Stimulated activated CD4-positive, alpha-beta T cell treated with anti-CD3 and anti-CD28 coated beads, Interleukin-4, amount 100 ng/mL, for 1 hour (primary cell): ENCODE data around the gene CBX2.

Experiments
- DNase-seq: peaks from one replicate; pipeline ENCODE4 v3.0.0-alpha.2; 2020

CBX2 gene

DNA sequence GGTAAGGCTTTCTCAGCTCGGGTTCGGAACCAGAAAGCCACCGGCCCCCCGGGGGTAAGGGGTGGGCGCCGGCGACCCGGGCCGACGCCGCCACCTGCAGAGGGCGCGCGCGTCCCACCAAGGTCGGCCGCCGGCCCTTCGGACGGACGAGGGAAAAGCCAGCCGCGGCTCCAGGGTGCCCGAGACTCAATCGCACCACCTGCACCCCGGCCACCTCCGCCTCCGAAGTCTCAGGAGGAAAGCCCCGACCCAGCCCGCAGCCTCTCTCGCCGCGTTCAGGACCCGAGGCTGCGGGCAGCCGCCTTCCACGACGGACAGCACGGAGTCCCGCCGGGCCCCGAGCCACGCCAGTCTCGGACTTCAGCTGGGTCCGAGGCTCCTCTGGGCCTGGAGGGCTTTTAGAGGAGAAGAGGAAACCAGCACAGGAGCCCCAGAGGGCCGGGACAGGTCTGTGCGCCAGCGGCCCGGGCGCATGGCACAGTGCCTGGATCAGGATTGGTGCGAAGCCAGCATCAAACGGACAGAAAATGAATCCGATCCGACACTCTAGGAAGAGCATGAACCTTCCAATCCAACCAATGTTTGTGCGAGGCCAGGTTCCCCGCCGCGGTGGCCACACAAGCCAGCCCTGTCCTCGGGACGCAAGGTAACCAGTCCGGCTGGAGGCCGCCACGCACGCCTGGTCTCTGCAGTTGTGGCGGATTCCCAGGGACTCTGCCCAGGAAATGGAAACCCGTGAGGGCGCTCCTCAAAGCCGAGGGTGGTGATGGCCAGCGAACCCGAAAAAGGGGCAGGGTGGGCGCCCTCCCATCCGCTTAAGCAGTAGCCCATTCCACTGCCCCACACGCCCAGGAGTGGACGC is 12.2 kb downstream of the CBX2 start:
- DNase-seq: no peak

DNA sequence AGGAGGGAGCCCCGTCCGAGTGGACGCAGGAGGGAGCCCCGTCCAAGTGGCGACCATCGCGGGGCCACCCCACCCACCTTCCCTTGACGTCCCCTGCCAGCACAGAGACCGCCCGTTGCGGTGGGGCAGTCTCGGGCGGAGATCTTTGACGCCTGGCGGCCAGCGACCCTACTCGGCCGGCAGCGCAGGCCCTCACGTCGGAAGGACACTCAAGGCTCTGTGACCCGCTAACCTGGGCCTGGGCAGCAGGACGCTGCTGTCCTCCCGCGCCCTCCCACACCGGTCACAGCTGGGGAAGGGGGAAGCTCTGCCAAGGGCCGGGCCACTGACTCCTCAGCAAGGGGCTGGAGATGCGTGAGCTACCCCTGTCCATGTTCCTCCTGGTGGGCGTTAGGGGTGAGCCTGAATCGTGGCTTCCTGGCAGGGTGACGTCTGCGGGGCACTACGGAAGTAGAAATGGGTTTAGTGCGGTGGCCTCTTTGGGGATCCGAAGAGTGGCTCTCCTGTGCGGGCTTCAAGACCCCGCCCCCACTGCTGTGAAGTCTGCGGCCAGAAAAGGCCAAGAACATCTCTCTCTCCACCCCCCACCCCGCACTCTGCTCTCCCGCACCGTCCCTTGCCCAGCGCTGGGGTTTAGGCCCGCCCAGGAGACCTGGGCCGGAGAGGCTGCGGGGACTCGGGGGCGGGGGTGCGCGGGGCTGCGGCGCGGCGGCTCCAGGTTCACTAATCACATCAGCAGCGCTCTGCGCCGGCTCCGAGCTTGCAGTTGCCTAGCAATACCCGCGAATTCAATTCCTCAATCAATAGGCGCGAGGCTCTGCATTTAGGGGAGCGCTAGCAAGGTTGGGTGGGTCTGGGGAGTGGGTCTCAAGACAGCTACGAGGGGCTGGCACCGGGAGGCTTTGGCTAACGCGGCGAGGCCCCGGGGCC is 13.1 kb downstream of the CBX2 start:
- no peak for DNase-seq

DNA sequence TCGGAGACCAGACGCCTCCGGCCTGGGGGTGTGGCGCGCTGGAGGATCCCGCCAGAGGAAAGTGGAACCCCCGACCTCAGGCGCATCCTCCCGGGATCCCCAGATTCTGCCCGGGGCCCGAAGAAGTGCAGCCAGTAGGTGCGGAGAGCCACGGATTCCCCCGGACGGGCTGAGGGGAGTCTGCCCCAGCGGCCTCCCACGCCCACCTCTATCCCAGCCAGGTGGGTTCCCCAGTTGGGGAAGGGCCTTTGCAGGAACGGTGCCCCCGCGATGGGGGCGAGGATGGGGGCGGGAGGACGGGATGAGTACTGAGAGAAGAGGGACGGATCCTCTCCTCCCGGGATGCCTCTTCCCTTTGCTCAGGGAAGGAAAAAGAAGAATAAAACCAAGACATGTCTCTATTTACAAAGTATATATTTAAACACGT is 13.8 kb downstream of the CBX2 start:
- no peak for DNase-seq

DNA sequence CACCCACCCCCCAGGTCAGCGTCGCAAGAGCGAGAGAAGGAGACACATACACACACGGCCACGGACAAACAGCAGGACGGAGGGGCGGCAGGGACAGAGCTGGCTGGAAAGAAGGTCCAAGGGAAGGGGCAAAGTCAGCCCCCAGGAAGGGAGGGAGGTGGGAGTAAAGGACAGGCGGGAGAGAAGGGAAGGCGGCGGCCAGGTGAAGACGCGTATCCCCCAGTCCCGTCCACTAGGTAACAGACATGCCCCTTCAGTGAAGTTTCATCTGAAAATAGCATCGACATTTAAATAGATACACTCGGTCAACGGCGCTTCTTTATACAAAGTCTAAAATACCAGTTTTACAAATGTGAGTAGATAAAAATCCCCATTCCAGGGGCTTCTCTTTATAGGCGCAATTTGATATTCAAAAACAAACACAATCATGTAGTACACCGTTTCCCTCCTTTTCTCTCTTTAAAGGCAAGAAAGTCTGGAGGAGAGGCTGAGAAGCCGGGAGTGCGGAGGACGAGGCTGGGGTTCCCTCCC is 14.5 kb downstream of the CBX2 start:
- no peak for DNase-seq

DNA sequence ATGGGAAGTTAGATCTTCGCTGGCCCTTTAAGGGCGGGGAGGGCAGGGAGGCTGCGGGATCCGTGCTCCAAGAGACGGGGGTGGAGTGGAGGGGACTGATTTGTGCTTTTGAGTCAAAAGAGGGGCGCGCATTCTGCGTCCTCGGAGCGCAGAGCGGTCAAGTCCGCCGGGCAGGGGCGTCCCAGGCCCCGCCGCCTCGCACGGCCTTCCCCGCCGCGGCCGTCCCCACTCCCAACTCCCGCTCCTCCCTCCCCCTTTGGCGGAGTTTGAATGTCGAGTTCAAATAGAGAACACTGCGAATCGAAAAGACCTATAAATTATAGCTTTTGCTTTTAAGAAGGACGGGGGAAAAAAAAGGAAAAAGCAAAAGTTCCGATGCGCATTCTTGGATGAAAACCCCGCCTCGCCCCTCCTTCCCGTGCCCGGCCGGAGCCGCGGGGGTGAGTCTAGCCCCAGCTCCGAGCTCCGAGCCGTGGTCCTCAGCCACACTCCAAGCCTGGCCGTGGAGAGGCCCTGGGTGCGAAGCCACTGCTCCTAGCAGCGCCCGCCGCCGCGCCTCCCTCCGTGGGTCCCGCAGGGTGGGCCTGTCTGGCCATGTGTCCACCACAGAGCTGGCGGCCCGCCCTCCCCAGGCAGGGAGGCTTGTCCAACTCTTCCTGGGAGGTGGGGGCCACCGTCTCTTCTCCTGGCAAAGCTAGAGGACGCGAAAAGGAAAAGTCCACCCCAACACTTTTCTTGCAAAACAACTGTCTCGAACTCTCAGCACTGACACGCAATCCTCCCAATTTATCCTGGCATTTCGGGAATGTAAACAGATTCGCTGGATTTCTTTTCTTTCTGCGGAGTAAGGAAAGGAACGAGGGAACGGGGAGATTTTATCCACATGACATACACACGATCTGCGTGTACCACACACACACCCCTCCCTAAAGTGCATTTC is 15.3 kb downstream of the CBX2 start:
- DNase-seq: no peak

DNA sequence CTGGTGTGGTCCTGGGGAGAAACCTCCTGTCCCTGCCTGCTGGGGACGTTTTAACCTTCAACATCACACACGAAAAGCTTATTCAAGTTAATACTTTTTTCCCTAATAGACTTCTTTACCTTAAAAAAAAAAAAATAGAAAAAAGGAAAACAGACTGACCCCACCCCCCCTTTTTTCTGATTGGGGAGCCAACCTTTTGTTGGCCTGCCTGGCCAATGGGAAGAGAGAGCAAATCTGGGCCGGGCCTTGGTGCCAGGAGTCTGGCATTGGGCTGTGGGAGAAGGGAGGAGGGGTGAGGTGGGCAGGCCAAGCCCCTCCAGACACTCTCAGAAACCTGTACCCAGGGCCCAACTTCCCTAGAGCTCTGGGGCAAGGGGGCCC is 16.0 kb downstream of the CBX2 start:
- no peak for DNase-seq

DNA sequence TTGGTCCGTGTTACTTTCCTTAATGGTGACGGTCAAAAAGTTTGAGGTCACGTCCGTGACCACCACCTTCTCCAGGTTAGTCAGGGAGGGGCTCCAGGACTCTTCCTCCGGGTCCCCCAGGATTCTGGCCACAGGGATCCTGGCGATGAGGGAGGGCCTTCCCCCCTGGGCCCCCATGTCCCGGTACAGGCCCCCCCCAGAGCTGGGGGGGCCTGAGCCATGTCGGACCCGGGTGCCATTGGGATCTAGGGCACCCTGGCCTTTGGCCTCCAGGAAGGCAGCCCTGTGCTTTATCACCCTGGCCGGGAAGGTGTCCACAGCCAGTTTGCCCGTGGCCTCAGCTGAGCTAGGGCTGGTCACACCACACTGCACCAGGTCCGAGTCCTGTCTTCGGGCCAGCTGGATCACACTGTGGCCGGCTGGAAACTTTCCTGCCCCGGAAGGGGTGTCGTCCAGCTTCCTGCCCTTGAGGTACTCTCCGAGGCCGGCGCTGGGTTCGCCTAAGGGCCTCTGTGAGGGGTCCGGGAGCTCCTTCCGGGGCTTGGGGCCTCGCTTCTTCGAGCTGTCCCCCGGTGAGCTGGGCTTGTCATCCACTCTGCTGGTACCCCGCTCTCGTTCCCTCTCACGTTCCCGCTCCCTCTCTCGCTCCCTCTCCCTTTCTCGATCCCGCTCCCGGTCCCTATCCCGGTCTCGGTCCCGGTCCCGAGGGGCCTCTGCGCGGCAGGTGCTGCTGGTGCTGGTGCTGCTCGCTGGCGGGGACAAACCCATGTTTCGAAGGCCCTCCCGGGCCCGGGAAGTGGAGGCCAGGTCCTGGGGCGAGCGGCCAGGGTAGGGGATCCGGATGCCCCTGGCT is 16.9 kb downstream of the CBX2 start:
- no peak for DNase-seq

DNA sequence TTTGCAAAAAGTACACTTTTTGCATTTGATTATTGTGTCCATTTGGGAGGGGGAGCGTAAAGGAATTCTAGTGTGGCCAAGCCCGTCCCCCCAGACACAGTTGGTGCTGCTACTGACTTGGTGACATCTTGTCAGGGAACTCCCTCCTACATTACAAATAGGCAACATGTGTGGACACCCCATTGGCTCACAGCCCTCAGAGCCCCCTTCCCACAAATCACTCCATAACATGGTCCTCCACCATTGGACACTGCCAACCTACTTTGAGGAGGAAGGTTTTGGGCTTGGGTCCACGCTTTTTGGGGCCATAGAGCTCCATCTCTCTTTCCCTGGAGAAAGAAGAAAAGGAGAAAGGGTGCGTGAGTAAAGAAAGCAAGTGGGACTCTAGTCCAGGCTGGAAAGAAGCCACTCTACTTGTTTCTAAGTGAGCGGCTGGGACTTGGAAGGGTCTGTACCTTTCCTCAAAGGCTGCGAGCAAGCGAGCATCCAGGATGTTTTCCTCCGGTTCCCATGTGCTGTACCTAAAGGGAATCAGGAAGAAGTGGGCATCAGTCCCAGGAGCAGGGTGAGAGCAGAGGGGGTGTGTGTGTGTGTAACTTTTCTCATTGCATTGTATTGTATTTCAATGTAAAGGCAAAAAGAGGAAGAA is 18.0 kb downstream of the CBX2 start:
- no peak for DNase-seq

DNA sequence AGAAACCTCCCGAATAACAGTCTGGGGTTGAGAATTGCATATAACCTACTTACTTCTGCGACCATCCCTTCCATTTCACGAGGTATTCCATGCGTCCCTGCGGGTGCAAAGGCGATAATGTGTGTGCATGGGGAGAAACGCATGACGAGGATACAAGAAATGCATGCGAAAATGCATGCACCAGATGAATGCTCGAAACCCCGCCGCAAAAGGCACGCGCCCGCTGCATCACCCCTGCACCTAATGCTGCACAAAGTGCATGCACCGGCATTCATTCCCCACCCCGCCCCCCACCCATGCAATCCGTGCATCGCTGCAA is 18.5 kb downstream of the CBX2 start:
- no peak for DNase-seq

DNA sequence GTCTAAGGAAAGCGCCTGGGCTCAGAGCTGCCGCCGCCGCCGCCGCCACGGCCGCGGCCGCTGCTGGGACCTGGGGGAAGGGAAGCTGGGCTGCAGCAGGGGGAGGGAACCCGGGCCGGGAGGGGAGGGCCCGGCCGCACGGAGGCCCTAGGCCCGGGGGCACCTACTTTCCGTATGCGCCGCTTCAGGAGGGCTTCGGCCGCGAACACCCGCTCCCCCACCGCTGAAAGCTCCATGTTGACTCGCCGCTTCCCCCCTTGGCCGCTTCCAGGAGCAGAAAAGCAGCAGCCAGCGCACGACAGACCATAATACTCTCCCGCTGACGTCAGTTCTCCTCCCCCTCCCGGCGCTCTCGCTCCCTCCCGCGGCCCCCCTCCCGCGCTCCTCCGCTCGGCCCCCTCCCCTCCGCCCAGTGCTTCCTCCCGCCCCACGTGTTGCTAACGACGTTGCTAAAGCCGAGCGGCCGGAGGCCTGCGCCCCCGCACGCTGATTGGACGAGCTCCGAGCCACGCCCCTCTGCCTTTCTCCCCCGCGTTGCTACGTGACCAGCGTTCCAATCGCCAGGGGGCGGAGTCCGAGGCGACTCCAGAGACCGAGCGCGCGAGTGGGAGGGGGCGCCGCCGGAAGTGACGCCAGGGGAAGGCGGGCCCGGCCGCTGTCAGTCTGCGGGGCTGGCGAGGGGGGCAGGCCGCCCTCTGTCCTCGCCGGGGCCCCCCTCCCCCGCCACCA is 19.0 kb downstream of the CBX2 start, which contains the start of gene CBX8:
CBX8 (minus strand) TSS at position 315 of the 729 bp plus-strand sequence; CDS start at position 236, 79 bp downstream.
- DNase-seq: peak; percentile 99

DNA sequence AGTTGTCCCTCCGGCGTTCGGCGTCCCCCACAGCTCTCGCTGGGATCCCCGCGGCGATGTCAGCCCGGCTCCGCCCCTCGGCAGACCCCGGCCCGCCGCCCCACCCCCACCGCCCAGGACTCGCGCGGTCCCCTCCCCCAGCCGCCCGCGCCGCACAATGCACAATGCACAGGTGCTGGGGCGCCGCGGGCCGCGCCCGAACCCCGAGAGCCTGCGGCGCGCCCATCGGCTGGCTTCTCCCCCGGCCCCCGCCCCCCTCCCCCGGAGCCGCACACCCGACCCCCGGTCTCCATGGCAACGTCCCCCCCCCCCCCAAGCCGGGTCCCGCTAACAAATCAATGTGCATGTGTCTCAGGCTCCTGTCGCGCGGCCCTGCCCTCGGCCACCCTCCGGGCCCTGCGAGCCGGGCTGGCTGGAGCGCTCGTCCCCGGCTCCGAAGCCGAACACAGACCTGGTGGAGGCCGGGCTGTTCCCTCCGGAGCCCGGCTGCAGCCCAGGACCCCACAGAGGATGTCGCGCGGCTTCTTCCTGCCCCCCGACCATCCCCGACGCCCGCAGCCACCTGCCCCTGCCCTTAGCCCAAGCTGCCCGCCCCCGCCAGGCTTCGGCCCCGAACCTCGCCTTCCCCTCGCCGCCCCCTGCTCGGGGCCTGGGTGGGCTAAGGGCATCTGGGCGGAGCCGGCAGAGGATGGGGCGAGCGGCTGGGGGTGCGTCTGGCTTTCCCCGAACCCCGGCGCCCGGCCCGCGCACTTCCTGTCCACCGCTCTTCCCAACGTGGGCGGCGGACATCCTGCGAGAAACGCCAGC is 19.7 kb downstream of the CBX2 start:
- DNase-seq: no peak

DNA sequence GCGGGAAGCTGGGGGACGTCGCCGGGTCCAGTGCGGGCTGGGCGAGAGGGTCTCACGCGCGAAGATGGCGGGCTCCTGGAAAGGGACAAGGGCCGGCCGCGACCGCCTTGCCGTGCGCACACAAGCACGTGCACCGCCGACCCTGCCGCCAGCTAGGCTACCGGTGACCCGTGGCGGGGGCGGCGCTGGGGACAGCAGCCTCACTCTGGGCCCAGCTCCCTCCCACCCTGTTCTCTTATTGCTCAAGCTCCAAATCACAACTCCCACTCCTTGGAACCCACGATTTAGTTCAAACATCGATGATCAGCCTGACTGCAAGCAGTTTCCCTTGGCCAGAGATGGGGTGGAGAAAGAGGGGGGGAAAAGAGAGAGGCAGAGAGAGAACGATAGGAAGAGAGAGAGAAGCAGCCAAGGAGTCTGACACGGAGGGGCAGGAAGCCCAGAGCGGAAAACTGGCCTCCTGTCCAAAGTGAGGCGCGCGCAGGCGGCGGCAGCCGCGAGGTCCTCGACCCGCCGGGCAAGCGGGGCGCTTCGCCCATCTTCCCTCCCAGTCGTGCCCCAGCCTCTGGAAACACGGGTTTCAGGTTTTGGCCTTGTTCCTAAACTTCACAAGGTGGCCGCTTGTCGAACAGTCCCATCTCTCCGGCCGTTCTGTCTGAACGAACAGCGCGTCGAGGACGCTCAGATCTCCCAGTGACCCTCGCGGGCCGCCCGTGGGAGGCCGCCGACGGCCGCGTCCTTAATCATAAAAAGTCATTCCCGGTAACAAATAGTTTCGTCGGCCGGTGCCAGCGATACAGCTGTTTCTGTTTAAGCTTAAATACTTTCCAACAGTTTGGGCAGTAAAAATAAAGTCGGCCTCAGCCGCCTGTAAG is 20.6 kb downstream of the CBX2 start:
- DNase-seq: no peak

DNA sequence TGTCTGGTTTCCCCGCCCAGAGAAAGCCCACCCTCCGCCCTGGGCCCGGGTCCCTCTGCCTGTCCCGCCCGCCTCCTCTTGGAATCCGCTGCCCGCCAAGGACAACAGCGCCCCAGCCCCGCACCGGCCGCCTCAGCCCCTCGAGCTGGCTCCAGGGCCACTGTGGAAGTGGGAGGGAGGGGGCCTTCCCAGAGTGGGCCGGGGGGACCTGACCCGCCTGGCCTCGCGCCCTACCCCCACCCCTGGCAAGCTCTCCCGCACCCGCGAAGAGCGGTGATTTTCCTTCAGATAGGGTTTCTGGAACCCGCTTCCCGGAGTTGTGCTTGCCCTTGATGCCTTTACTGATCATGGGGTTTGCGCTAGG is 21.2 kb downstream of the CBX2 start:
- no peak for DNase-seq

DNA sequence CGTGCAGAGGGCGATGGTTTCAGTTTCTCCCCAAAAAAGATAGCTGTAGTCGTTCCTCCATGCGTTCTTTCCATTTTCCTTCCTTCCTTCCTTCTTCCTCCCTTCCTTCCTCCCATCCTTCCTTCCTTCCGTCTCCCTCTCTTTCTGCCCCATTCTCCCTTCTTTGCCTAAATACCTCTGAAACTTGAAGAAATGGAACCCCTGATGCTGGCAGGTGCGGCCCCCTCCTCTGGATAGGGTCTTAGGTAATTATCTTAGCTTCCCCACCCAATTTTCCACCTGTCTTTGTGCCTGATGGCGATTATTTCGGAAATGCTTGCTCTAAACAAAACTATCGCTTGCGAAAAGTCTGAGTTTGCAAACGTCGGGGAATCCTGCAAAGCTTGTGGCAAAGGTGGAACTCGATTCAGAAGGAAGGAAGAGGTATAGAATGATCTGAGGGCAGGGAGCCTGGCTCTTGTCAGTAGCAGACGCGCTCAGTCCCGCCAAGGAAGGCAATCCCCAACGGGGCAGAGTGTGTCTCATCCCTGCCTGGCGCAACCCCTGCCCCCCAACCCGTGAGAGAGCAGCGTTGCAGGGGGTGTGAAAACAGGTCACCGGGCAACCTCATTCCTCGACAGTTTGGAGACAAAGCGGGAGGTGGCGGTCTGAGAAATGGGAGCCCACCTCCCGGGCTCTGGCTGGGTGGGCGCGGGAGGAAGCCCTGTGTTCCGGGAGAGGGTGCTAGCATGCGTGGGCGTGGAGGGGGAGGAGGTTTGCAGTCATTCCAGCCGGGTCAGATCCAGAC is 21.8 kb downstream of the CBX2 start:
- no peak for DNase-seq

DNA sequence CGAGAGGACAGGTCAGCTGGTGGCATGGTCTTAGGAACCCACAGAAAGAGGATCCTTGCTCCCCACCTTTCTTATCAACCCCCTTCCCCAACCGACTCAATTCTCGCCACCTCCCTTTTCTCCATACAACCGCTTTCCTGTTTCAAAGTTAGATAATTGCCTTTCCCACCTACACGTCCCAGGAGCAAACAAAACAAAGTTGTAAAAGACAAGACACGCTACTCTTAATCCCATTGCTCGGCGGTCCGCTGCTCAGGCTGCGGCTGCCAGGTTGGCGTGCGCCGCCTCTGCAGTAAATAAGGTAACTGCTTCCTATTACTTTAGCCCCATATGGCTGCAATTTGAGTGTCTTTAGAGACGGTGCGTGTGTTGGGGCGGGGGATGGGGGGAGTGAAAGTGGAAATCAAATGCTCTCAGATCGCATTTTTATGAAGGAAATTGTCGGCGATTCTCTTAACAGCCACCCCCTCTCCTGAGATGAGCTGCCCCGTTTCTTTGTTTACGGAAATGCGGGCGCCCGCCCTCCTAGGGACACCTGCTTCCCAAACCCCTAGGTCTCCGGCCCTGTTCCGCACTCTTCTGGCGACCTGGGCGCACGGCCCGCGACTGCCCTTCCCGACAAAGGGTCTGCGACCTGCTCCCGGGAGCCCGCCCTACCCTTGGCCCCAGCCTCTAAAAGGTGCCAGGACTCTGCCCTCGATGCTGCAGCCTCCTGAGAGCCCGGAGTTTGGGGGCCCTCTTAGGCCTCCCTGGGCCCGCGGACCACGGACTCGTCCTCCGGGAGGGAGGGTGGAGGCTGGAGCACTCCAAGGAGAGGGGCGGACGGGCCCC is 22.6 kb downstream of the CBX2 start:
- peak; percentile 60 for DNase-seq

DNA sequence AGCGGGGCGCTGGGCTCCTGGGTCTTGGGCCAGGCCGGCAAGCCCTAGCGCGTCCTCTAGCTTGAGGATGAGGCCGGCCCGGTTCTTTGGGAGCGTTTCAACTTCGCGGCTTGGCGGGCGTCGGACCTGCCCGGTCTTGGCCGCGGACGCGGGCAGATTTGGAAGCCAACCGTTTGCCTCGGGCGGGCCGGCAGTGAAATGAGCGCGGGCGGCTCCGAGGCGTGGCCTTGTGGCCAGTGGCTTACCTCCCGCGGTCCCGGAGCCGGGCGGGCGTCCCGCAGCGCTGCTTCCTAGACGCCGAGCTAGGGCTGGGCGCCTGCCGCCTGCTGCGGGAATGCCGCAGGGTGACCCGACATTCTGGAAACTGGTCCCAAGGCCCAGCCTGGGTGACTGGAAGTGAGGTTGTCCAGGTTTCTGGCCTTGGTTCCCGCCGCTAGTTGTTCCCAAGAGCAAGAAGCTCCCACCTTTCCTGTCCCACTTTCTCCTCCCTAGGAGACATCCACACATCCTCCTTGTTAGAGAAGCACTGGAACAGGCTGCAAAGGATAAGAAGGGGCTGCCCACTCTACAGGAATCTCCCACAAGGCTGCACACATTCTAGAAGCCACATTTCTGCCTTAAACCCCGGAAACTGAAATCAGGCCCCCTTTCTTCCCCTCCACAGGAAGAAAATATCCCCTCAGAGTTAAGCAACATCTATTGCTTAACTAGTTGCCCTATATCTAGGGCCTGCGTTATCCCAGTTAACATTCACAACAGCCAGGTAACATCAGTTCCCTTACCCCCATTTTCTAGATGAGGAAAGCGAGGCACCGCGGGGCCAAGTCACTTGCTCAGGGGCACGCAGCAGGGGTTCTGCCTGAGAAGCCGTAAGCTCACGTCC is 23.4 kb downstream of the CBX2 start:
- DNase-seq: no peak
